Embryonic facial prominence (tissue), 1 donor: Measurements from ENCODE around the gene PIK3C2G.
"Not testable (repeated sequence)": the region's sequence is repeated elsewhere in the genome, so short reads cannot be mapped to it uniquely, and the experiment has no call there.

Experiments used
- DNase-seq: peaks from one replicate; pipeline ENCODE4 v3.0.0-alpha.2; 2016; ENCODE audit errors: extremely low spot score

Gene PIK3C2G

GRCh38 chr12:18261273-18261672 is at the start of gene PIK3C2G:
Gene PIK3C2G (plus strand): TSS chr12:18261518. CDS start chr12:18282082, 20,564 bp downstream.
- DNase-seq, result peak; percentile 27

GRCh38 chr12:18217966-18218365 is 43.4 kb upstream of the PIK3C2G start:
- no peak for DNase-seq

- no peak for DNase-seq
These were observed 39.6 kb upstream of the PIK3C2G start for GRCh38 chr12:18221726-18222125.

GRCh38 chr12:18222699-18223098 is 38.6 kb upstream of the PIK3C2G start:
- DNase-seq, result no peak

GRCh38 chr12:18224745-18225144 is 36.6 kb upstream of the PIK3C2G start:
- no peak for DNase-seq

DNA sequence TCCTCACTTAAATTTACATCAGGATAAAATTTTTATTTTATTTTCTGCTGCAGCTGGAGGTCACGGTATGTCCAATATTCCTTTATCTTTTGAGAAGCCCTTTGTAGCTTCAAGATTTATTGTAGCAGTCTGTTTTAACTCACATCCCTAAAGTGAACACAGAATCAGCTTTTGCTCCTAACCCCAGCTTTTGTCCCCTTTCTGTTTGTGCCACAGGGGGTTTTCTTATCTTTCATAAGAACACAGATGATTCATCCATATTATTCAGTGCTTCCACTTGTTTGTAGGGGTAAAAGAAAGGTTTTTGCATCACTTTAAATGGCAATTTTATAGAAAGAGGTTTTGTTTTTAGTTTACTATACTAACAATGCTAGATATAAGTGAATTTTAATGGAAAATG is 21.8 kb upstream of the PIK3C2G start:
- no peak for DNase-seq

DNA sequence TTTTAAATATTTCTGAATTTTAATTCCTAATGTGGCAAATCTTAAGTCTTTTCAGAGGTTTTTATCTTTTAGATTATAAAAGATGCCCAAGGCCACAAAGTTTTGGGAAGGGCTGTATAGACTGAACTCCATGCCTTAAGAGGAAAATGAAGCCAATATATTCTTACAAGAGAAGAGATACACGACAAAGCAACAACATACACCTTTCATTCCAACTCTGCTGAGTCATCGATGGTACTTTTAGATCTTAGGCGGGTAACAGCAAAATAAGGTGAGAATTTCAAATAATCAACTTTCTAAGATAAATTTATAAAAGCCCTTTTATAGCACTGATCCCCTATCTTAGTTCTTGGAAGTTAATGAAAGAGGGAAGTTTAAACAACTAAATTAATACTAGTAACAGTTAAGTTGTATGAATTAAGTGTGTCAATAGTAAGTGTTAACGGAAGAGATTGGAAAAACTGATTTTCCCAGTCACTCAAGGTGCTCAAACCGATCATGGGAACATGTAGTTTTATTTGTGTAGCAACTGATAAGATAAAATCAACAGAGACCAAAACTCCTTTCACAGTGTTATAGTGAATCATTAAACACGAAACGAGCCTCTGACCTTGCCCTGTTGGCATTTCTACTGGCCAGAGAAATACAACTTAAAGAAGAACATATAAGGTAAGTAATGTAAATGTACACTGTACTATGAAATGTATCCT is 18.8 kb upstream of the PIK3C2G start:
- no peak for DNase-seq

DNA sequence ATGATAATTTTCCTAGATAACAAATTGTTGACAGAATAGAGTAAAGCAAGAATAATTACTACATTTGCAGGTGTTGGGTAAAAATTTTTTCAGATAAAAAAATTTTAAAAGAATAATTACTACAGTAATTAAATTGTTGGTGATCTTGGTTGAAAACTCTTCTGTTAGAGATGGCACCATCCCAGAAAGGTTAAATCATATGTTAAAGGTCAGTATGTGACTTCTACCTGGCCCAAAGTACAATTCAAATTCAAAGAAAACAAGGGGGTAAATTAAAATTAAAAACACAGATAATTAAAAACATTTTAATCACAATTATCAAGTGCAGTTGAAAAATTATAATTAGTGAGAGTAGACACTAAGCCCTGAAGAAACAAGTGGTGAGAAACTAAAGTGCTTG is 18.1 kb upstream of the PIK3C2G start:
- no peak for DNase-seq

DNA sequence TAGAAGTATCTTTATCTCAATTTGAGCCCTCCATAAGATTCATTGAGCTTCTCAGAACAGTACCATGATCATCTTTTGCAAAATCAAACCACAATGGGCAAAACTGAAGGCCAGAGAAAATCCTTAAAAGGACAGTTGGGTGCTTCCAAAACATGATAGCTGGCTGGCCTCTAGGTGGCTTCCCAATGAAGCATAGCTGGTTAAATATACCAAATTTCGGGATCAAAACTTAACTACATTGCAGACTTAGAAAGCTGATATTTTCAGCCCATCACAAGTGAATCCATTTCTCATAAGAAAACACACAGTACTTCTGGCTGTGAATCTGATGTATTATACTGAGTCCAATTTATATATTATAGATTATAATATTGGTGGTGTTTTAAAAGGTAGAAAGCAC is 15.3 kb upstream of the PIK3C2G start:
- DNase-seq, result no peak

DNA sequence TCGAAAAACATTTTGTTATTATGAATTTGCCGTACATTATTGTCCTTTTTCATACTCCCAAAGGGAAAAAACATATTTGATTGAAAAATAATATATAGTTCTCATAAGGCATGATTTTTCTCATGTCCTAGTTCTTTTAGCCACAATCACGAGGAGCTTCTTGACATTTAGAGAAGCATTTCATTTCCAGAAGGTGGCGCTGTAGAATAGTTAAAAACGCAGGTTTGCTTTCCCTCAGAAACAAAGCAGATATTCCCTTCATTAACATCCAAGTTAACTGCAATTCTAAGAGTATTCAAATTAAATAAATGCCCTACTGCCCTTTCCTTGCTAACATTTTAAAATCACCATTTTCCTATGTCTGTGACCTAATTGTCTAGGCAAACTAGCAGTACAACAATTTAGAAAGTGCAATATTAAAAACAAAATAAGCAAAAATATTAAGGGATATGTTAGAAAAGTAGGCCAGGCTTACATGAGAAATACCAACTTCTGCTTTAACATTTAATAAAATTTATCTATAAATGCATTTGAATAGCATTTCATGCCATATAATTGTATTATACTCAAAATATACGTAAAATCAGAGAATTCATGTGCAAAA is 10.9 kb upstream of the PIK3C2G start:
- DNase-seq, result peak; percentile 72

DNA sequence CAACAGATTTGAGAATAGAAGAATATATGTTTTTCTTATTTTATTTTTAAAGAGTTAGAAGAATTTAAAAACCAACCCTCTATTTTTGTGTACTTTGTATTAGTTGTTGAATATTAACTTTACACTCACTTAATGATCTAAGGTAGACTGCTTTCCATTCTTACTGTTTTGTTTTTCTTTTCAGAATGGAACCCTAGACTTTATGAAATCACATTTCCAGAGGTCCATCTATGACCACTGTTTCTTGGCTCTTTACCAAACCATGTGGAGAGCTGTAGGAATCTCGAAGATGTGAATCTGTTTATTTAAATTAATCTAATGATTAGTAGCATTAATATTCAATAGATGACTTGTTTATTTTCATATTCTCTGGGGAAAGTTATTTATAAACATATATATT is 7.2 kb upstream of the PIK3C2G start:
- DNase-seq, result no peak

- DNase-seq, result not testable (repeated sequence)
These were observed 6.3 kb upstream of the PIK3C2G start for GRCh38 chr12:18255004-18255403.

DNA sequence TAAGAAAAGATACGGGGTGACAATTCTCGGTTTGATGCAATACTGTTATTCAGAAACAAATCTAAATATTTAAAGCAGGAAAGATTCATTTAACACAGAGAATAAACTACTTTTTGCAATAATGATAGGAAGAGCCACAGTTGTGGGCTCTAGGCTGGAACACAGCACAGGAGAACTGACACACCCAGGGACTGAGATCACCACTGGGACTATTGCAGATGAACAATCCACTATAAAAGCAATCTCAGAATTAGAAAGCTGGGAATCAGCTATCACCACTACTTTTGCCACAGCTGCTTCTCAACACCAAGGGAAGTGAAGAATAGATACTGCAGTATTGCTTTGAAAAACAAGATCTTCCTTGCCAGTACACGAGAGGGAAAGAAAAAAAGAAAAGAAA is 4.1 kb upstream of the PIK3C2G start:
- no peak for DNase-seq

DNA sequence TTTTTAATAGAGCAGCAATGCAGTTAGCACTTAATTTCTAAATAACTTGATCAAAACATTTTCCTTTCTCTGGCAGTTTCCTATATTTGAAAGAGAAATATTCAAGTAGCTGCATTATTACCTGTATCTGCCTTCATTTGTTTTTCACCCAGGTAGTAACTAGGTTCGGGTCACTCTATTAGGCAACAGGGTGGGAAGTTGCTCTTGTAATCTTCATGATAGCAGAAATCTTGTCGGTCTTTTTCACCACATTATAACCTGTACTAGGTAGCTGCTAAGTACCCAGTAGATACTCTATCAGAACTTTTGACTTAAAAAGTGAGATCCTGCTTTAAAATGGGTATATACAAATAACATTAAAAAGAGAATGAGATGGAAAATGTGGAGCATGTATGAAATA is 2.4 kb upstream of the PIK3C2G start:
- DNase-seq, result no peak

DNA sequence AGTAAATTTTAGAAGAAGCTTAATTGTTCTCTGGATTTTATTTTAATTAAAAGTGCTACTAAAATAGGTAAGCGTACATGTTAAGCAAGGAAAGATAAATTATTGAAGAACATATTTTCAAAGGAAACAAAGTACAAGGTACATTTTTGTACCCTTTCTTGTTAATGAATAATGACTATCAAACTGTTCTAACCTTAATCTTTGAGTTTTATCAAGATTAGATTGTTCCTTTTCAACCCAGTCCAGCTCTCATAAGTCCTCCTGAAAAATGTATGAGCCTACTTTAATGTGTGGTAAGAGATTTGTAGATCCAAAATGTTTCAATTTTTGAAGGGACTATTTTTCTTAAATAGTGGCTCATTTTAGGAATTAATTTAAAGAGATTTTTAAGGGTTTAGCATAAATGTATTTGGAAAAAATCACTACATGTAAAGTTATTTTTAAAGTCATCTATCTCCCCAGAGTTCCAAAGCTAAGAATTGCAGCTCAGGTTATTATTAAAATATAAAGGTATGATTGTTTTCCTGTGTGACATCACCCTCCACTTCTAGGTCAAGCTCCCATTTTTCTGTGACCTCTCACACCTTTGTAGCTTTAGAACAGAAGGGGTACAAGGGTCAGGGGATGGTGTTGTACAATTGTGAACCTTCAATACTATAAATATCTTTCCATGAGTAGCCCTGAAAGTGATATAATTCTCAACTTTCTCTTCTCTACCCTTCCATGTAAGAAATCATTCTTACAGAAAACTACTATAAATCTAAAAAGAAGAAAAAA is 1.2 kb upstream of the PIK3C2G start:
- DNase-seq, result no peak

GRCh38 chr12:18261906-18262305 is 588 bp downstream of the PIK3C2G start:
- no peak for DNase-seq

DNA sequence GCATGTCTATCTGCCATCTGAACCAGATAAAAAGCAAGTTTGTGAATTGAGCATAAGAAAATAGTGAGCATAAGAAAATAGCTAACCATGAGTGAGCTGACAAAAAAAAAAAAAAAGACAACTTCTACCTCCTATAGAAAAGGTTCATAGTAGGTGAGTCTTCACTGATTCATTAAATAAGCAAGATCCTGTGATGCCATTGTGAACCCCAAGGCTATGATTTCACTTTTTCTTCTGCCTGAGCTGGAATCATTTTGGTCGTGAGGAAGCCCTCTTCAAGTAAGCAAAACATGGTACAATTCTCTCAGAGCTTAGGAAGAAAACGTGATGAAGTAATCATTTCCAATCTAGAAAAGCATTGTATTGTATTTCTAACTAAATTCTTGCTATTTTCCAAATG is 1.2 kb downstream of the PIK3C2G start:
- DNase-seq, result no peak

GRCh38 chr12:18264581-18265075 is 3.3 kb downstream of the PIK3C2G start:
- DNase-seq, result no peak

- no peak for DNase-seq
These were observed 6.2 kb downstream of the PIK3C2G start for GRCh38 chr12:18267427-18268099.

- no peak for DNase-seq
These were observed 9.7 kb downstream of the PIK3C2G start for GRCh38 chr12:18270958-18271460.

GRCh38 chr12:18275981-18276380 is 14.7 kb downstream of the PIK3C2G start:
- DNase-seq, result no peak

- no peak for DNase-seq
These were observed 15.9 kb downstream of the PIK3C2G start for GRCh38 chr12:18277196-18277595.
